ENCODE results near the gene ATP8B4. TPM values are rescaled to one million over a fixed set of nuclear protein-coding genes. Genes with fewer than 3 reads are reported as not detected.
"Not testable (repeated sequence)": the region's sequence is repeated elsewhere in the genome, so short reads cannot be mapped to it uniquely, and the experiment has no call there.

ATP8B4 gene
- total and polyA plus RNA-seq, 10 of the 15 experiments (the other 5 are each of a cell fraction or from before 2014, with no cell fraction given): 0.02 to 0.94 (median 0.19) TPM

GRCh38 chr15:50163719-50164410, 44.8 kb upstream of the ATP8B4 start (continued):
- no peak for TF ChIP-seq ZBTB11 (CRISPR knock-in tag; IDR thresholded peaks at IDR 0.05)
- no peak for TF ChIP-seq CHD2 (IDR thresholded peaks at IDR 0.05; ENCODE audit: borderline replicate concordance, low read depth, low read length)
- no peak for TF ChIP-seq SMARCA5 (IDR thresholded peaks at IDR 0.05)
- no peak for TF ChIP-seq CHD4 (IDR thresholded peaks at IDR 0.05)
- TF ChIP-seq HDAC6 (IDR thresholded peaks at IDR 0.05; ENCODE audit: unreplicated experiment): no peak
- TF ChIP-seq SUPT20H (IDR thresholded peaks at IDR 0.05; ENCODE audit: borderline replicate concordance, control insufficient read depth, low read depth, low read length): no peak

GRCh38 chr15:50162969-50163718, 44.1 kb upstream of the ATP8B4 start:
- RAD21 ChIA-PET (ENCODE audit: unreplicated experiment): interaction anchor here (1.5 kb wide), 1 partner anchor 18 kb away, joined by 4 read pairs; no protein-coding TSS in a partner anchor
- Histone ChIP-seq H4K20me1 (ENCODE audit: control insufficient read depth, insufficient read depth) (no peaks in the 10 kb centered on the region), H3K4me1 (ENCODE audit: control insufficient read depth, insufficient read depth, low read length) (no peaks in the 10 kb centered on the region), H3K27me3 (replicated peaks in 1 of 2; ENCODE audit: control insufficient read depth in 2 of 2, insufficient read depth in 2 of 2, low read length in 1 of 2) (no peaks in the 10 kb centered on the region), H3K4me2 (ENCODE audit: control insufficient read depth, insufficient read depth) (no peak overlapping the region), H3K4me3 (no peak overlapping the region), H2AFZ (ENCODE audit: control insufficient read depth, low read depth, low read length) (no peak overlapping the region), H3K9ac (ENCODE audit: control insufficient read depth, insufficient read depth, low read length) (no peak overlapping the region), H3K36me3 (ENCODE audit: control insufficient read depth in 2 of 2, insufficient read depth in 2 of 2, low read length in 1 of 2) (no peaks in the 10 kb centered on the region), H3K79me2 (ENCODE audit: control insufficient read depth, insufficient read depth, low read length) (no peaks in the 10 kb centered on the region), H3K9me3 (replicated peaks; ENCODE audit: control insufficient read depth, insufficient read depth, low read length) (no peaks in the 10 kb centered on the region), H3K27ac (ENCODE audit: control insufficient read depth, insufficient read depth) (no peak overlapping the region)
- DNase-seq (ENCODE audit: low read depth, low spot score) (no peak), FAIRE-seq (no peak), ATAC-seq (peak; percentile 57)
- intact Hi-C loops (cut with micrococcal nuclease; ENCODE audit: unreplicated experiment) (no loop called here), in situ Hi-C loops (cut with MboI) (no loop called here)
- POLR2A ChIA-PET: interaction anchor here (0.5 kb wide), 1 partner anchor 11 kb away, joined by 4 read pairs; no protein-coding TSS in a partner anchor
- WGBS (ENCODE audit: insufficient coverage, insufficient replicate concordance, low lambda C conversion rate, missing lambda C conversion rate): 0% methylated on average over 2 of the region's 2 CpGs
- SMC1A ChIA-PET (ENCODE audit: uncharacterized antibody, unreplicated experiment): no interaction called here
- TF ChIP-seq HDGF (IDR thresholded peaks at IDR 0.05) (no peak), RUNX3 (IDR thresholded peaks at IDR 0.05; ENCODE audit: low read length) (peak; percentile 32; the same call in 1 of the 2 replicates)
- CTCF ChIA-PET: interaction anchor here (0.7 kb wide), 1 partner anchor 563 kb away, joined by 3 read pairs; no protein-coding TSS in a partner anchor
- no TSS peak for BruUV-seq (replicated peaks)

- H2AFZ ChIP-seq (ENCODE audit: control insufficient read depth, low read depth, low read length); H3K79me2 ChIP-seq (ENCODE audit: control insufficient read depth, insufficient read depth, low read length); H3K4me1 ChIP-seq (ENCODE audit: control insufficient read depth, insufficient read depth, low read length); intact Hi-C loops (cut with micrococcal nuclease; ENCODE audit: unreplicated experiment); DNase-seq (ENCODE audit: low read depth, low spot score); H4K20me1 ChIP-seq (ENCODE audit: control insufficient read depth, insufficient read depth); ATAC-seq; BruUV-seq (replicated peaks); H3K27ac ChIP-seq (ENCODE audit: control insufficient read depth, insufficient read depth); FAIRE-seq; H3K36me3 ChIP-seq (ENCODE audit: control insufficient read depth in 2 of 2, insufficient read depth in 2 of 2, low read length in 1 of 2); RAD21 ChIA-PET (ENCODE audit: unreplicated experiment); POLR2A ChIA-PET; H3K4me3 ChIP-seq; H3K4me2 ChIP-seq (ENCODE audit: control insufficient read depth, insufficient read depth); H3K27me3 ChIP-seq (replicated peaks in 1 of 2; ENCODE audit: control insufficient read depth in 2 of 2, insufficient read depth in 2 of 2, low read length in 1 of 2); in situ Hi-C loops (cut with MboI); SMC1A ChIA-PET (ENCODE audit: uncharacterized antibody, unreplicated experiment); H3K9ac ChIP-seq (ENCODE audit: control insufficient read depth, insufficient read depth, low read length); H3K9me3 ChIP-seq (replicated peaks; ENCODE audit: control insufficient read depth, insufficient read depth, low read length): not testable (repeated sequence)
- CTCF ChIA-PET: interaction anchor here (0.6 to 1.2 kb wide), 2 partner anchors 13 to 57 kb away, joined by 3 to 5 read pairs; no protein-coding TSS in a partner anchor
- 10% methylated on average over 2 of the region's 28 CpGs for WGBS (ENCODE audit: insufficient coverage, insufficient replicate concordance, low lambda C conversion rate, missing lambda C conversion rate)
Observed at GRCh38 chr15:50158236-50158635, 39.2 kb upstream of the ATP8B4 start.

All from GM12878 (cell line).